ENCODE measurements around the gene MAP2K5. TPM values are rescaled to one million over a fixed set of nuclear protein-coding genes. Genes with fewer than 3 reads are reported as not detected.

The MAP2K5 gene
- polyA plus RNA-seq, 2 of the 4 experiments (the other 2 are of a cell fraction) = 7.8 to 11.0 TPM

GRCh38 chr15:67775998-67776397, 233.5 kb downstream of the MAP2K5 start:
- DNase-seq (ENCODE audit: low read depth in 1 of 2, low spot score in 1 of 2) (no peak), FAIRE-seq (no peak), ATAC-seq (no peak)
- no peak overlapping the region for H3K27ac ChIP-seq
- no peaks in the 10 kb centered on the region for H3K4me1 ChIP-seq
- TF ChIP-seq CBX8 (IDR thresholded peaks at IDR 0.05) (no peak), RFX5 (IDR thresholded peaks at IDR 0.05) (no peak), HES2 (IDR thresholded peaks at IDR 0.05) (no peak), CBX2 (IDR thresholded peaks at IDR 0.05; ENCODE audit: borderline replicate concordance, low read depth) (no peak), HEYL (CRISPR knock-in tag; IDR thresholded peaks at IDR 0.05) (no peak), POLR2AphosphoS2 (conservative IDR thresholded peaks at IDR 0.05; ENCODE audit: low read length) (no peak), NR3C1 (IDR thresholded peaks at IDR 0.05) (no peak), HOXB5 (CRISPR knock-in tag; IDR thresholded peaks at IDR 0.05) (no peak), CHD4 (IDR thresholded peaks at IDR 0.05; ENCODE audit: borderline replicate concordance) (no peak), NPAS2 (CRISPR knock-in tag; IDR thresholded peaks at IDR 0.05; ENCODE audit: borderline replicate concordance) (no peak), JUN (IDR thresholded peaks at IDR 0.05) (no peak), SREBF2 (IDR thresholded peaks at IDR 0.05) (no peak), POLR2A (IDR thresholded peaks at IDR 0.05; ENCODE audit: low read length) (no peak), CHD2 (IDR thresholded peaks at IDR 0.05; ENCODE audit: low read length, partially characterized antibody) (no peak), TFCP2L1 (CRISPR knock-in tag; IDR thresholded peaks at IDR 0.05) (no peak), ZC3H11A (IDR thresholded peaks at IDR 0.05) (no peak)
- TF ChIP-seq, protein P1, sequence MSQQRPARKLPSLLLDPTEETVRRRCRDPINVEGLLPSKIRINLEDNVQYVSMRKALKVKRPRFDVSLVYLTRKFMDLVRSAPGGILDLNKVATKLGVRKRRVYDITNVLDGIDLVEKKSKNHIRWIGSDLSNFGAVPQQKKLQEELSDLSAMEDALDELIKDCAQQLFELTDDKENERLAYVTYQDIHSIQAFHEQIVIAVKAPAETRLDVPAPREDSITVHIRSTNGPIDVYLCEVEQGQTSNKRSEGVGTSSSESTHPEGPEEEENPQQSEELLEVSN (IDR thresholded peaks at IDR 0.05; ENCODE audit: borderline replicate concordance, low read depth) = no peak
- TF ChIP-seq, protein P2, sequence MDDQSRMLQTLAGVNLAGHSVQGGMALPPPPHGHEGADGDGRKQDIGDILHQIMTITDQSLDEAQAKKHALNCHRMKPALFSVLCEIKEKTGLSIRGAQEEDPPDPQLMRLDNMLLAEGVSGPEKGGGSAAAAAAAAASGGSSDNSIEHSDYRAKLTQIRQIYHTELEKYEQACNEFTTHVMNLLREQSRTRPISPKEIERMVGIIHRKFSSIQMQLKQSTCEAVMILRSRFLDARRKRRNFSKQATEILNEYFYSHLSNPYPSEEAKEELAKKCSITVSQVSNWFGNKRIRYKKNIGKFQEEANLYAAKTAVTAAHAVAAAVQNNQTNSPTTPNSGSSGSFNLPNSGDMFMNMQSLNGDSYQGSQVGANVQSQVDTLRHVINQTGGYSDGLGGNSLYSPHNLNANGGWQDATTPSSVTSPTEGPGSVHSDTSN (IDR thresholded peaks at IDR 0.05) = no peak
- TF ChIP-seq, protein P3, sequence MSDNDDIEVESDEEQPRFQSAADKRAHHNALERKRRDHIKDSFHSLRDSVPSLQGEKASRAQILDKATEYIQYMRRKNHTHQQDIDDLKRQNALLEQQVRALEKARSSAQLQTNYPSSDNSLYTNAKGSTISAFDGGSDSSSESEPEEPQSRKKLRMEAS (IDR thresholded peaks at IDR 0.05) = no peak
- no peak overlapping the region for H3K4me2 ChIP-seq
- CTCF ChIA-PET = interaction anchor here (1.1 kb wide), 1 partner anchor 15 kb away, joined by 3 read pairs; no protein-coding TSS in a partner anchor
- H3K4me3 ChIP-seq = no peak overlapping the region
- no peaks in the 10 kb centered on the region for H3K9me3 ChIP-seq
- POLR2A ChIA-PET = no interaction called here
- WGBS (ENCODE audit: missing lambda C conversion rate) = 85% methylated on average over 3 of the region's 3 CpGs

GRCh38 chr15:67776600-67776999, 234.1 kb downstream of the MAP2K5 start:
- ChIA-PET POLR2A (no interaction called here), CTCF (no interaction called here)
- no peak for ATAC-seq
- Histone ChIP-seq H3K9me3 (no peaks in the 10 kb centered on the region), H3K4me1 (no peaks in the 10 kb centered on the region), H3K27ac (no peak overlapping the region), H3K4me3 (no peak overlapping the region), H3K4me2 (no peak overlapping the region)
- peak; percentile 39 for FAIRE-seq
- 56% methylated on average over 3 of the region's 3 CpGs for WGBS (ENCODE audit: missing lambda C conversion rate)
- DNase-seq (ENCODE audit: low read depth in 1 of 2, low spot score in 1 of 2) = no peak
- TF ChIP-seq POLR2A (IDR thresholded peaks at IDR 0.05; ENCODE audit: low read length) (no peak), CHD2 (IDR thresholded peaks at IDR 0.05; ENCODE audit: low read length, partially characterized antibody) (no peak), CBX2 (IDR thresholded peaks at IDR 0.05; ENCODE audit: borderline replicate concordance, low read depth) (no peak)

- DNase-seq (ENCODE audit: low read depth in 1 of 2, low spot score in 1 of 2) (no peak), FAIRE-seq (no peak), ATAC-seq (no peak)
- Histone ChIP-seq H3K4me2 (no peak overlapping the region), H3K27ac (no peak overlapping the region), H3K4me1 (no peaks in the 10 kb centered on the region), H3K4me3 (no peak overlapping the region), H3K9me3 (no peaks in the 10 kb centered on the region)
- POLR2A ChIA-PET = no interaction called here
- TF ChIP-seq, protein P3 (IDR thresholded peaks at IDR 0.05) = no peak
- TF ChIP-seq NR3C1 (IDR thresholded peaks at IDR 0.05) = no peak
- no peak for TF ChIP-seq MAZ (IDR thresholded peaks at IDR 0.05; ENCODE audit: borderline replicate concordance, low read depth, low read length)
- no peak for TF ChIP-seq MYC (IDR thresholded peaks at IDR 0.05; ENCODE audit: borderline replicate concordance, low read length)
- no peak for TF ChIP-seq CBX8 (IDR thresholded peaks at IDR 0.05)
- no peak for TF ChIP-seq CBX2 (IDR thresholded peaks at IDR 0.05; ENCODE audit: borderline replicate concordance, low read depth)
- TF ChIP-seq SMC3 (IDR thresholded peaks at IDR 0.05) = no peak
- WGBS (ENCODE audit: missing lambda C conversion rate) = 82% methylated on average over 5 of the region's 5 CpGs
- CTCF ChIA-PET = no interaction called here
Measured at GRCh38 chr15:67777071-67777470, 234.6 kb downstream of the MAP2K5 start.
